Suprapubic skin (tissue), 4 donors: ENCODE data around the gene RGPD3. TPM values are rescaled to one million over a fixed set of nuclear protein-coding genes. Genes with fewer than 3 reads are reported as not detected.
"Not testable (repeated sequence)": the region's sequence is repeated elsewhere in the genome, so short reads cannot be mapped to it uniquely, and the experiment has no call there.

Source experiments
- DNase-seq, 2 donors: peaks; one replicate each; pipeline ENCODE4 v3.0.0-alpha.2; 2019; ENCODE audit warnings: low spot score in 2 of 2
- H3K27ac ChIP-seq: fragments of 200-600 bp; sonication (generic); one replicate; pipeline ENCODE4 v1.5.1; 2019
- H3K27me3 ChIP-seq: fragments of 200-600 bp; sonication (generic); one replicate; pipeline ENCODE4 v1.5.1; 2019
- H3K36me3 ChIP-seq: fragments of 200-600 bp; sonication (generic); one replicate; pipeline ENCODE4 v1.5.1; 2019
- H3K4me1 ChIP-seq: fragments of 200-600 bp; sonication (generic); one replicate; pipeline ENCODE4 v1.5.1; 2019
- H3K4me3 ChIP-seq: fragments of 200-600 bp; sonication (generic); one replicate; pipeline ENCODE4 v1.5.1; 2019; ENCODE audit warnings: mild to moderate bottlenecking
- H3K9me3 ChIP-seq: fragments of 200-600 bp; sonication (generic); one replicate; pipeline ENCODE4 v1.5.1; 2019
- EP300 ChIP-seq: sonication (generic); formaldehyde crosslinking; IDR thresholded peaks from one replicate; pipeline ENCODE4 v1.6.1; 2017; ENCODE audit warnings: antibody characterized with exemption
- POLR2A ChIP-seq, 2 donors: fragments of 450-650 bp; IDR thresholded peaks; one replicate each; pipeline ENCODE4 v1.6.1; 2017; ENCODE audit warnings: antibody characterized with exemption in 2 of 2, mild to moderate bottlenecking in 2 of 2, moderate library complexity in 2 of 2
- POLR2AphosphoS5 ChIP-seq, 3 donors: sonication (generic); formaldehyde crosslinking; IDR thresholded peaks; one replicate each; pipeline ENCODE4 v1.6.1; 2017; ENCODE audit warnings: antibody characterized with exemption in 3 of 3
- WGBS: methylation state at CpG from one replicate; pipeline ENCODE4 v1.1.5; 2018; 5-methylcytosine and 5-hydroxymethylcytosine counted together
- total RNA-seq, 4 donors: library from RNA; depleted of rRNA; stranded (reverse); fragments of >200 nt; gene quantifications; one replicate each; pipeline ENCODE4 v1.1.0, GENCODE V29; 2016
- TF ChIP-seq, protein P1 (sequence below), 2 donors: fragments of 200-600 bp in 1 of 2; fragments of 450-650 bp in 1 of 2; sonication (generic) in 1 of 2; IDR thresholded peaks; one replicate each; pipeline ENCODE4 v1.5.1; 2016 to 2019; ENCODE audit warnings: antibody characterized with exemption in 2 of 2, mild to moderate bottlenecking in 1 of 2, moderate library complexity in 1 of 2

The RGPD3 gene
- 1 to 10 TPM in 2 of 4 donors, under 1 TPM in 2; 0.30 to 2.1 (median 0.74) TPM for total RNA-seq

- H3K9me3 ChIP-seq, H3K27me3 ChIP-seq, H3K4me1 ChIP-seq, DNase-seq, H3K36me3 ChIP-seq, H3K4me3 ChIP-seq, H3K27ac ChIP-seq: not testable (repeated sequence)
- 85% methylated on average over 31 of the region's 45 CpGs for WGBS
These were observed at the start of gene RGPD3 for GRCh38 chr2:106468107-106468506. TSS of gene RGPD3 (minus strand) at chr2:106468413. CDS start at chr2:106468288, 125 bp downstream.

GRCh38 chr2:106517329-106517728, 49.1 kb upstream of the RGPD3 start:
- no peak overlapping the region for H3K4me3 ChIP-seq
- H3K9me3 ChIP-seq, result no peaks in the 10 kb centered on the region
- TF ChIP-seq POLR2AphosphoS5 (IDR thresholded peaks at IDR 0.05) (no peak), EP300 (no peak), POLR2A (IDR thresholded peaks at IDR 0.05) (no peak)
- TF ChIP-seq, protein P1, sequence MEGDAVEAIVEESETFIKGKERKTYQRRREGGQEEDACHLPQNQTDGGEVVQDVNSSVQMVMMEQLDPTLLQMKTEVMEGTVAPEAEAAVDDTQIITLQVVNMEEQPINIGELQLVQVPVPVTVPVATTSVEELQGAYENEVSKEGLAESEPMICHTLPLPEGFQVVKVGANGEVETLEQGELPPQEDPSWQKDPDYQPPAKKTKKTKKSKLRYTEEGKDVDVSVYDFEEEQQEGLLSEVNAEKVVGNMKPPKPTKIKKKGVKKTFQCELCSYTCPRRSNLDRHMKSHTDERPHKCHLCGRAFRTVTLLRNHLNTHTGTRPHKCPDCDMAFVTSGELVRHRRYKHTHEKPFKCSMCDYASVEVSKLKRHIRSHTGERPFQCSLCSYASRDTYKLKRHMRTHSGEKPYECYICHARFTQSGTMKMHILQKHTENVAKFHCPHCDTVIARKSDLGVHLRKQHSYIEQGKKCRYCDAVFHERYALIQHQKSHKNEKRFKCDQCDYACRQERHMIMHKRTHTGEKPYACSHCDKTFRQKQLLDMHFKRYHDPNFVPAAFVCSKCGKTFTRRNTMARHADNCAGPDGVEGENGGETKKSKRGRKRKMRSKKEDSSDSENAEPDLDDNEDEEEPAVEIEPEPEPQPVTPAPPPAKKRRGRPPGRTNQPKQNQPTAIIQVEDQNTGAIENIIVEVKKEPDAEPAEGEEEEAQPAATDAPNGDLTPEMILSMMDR (IDR thresholded peaks at IDR 0.05), result no peak
- H3K4me1 ChIP-seq, result peaks cover under 1% of the 10 kb centered on the region
- 93% methylated on average over 11 of the region's 11 CpGs for WGBS
- H3K27me3 ChIP-seq, result no peaks in the 10 kb centered on the region
- DNase-seq, result no peak
- no peak overlapping the region for H3K27ac ChIP-seq
- no peaks in the 10 kb centered on the region for H3K36me3 ChIP-seq

GRCh38 chr2:106516864-106517263, 48.7 kb upstream of the RGPD3 start:
- TF ChIP-seq, protein P1 (IDR thresholded peaks at IDR 0.05), result no peak
- TF ChIP-seq POLR2A (IDR thresholded peaks at IDR 0.05) (no peak), POLR2AphosphoS5 (IDR thresholded peaks at IDR 0.05) (no peak), EP300 (no peak)
- H3K36me3 ChIP-seq, result no peaks in the 10 kb centered on the region
- H3K27ac ChIP-seq, result no peak overlapping the region
- no peaks in the 10 kb centered on the region for H3K9me3 ChIP-seq
- WGBS, result 97% methylated on average over 1 of the region's 1 CpG
- H3K27me3 ChIP-seq, result no peaks in the 10 kb centered on the region
- no peak for DNase-seq
- H3K4me3 ChIP-seq, result no peak overlapping the region
- H3K4me1 ChIP-seq, result peaks cover 5% of the 10 kb centered on the region

DNA sequence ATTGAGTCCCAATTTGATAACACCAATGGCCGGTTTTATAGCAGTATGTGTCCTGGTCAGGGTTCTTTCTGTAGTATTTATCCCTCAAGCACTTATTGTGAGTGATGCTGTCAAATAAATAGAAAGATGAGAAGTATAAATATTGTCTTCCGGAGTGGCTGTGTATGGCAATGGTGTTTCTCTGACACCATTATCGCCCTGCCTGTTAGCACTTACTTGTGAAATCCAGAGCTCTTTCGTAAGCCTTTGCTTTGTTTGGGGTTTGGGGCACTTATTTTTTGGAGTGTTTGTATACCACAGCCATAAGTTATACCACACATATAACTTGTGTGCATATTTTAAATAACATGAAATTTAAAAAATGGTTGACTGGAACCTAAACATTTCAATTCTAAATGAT, 48.2 kb upstream of the RGPD3 start:
- DNase-seq, result no peak
- WGBS, result 70% methylated on average over 4 of the region's 4 CpGs
- no peak overlapping the region for H3K27ac ChIP-seq
- H3K4me1 ChIP-seq, result peaks cover 7% of the 10 kb centered on the region
- H3K27me3 ChIP-seq, result no peaks in the 10 kb centered on the region
- no peak overlapping the region for H3K4me3 ChIP-seq
- no peaks in the 10 kb centered on the region for H3K9me3 ChIP-seq
- TF ChIP-seq POLR2AphosphoS5 (IDR thresholded peaks at IDR 0.05) (no peak), POLR2A (IDR thresholded peaks at IDR 0.05) (no peak), EP300 (no peak)
- TF ChIP-seq, protein P1 (IDR thresholded peaks at IDR 0.05), result no peak
- H3K36me3 ChIP-seq, result no peaks in the 10 kb centered on the region

GRCh38 chr2:106514827-106515226, 46.6 kb upstream of the RGPD3 start:
- not testable (repeated sequence) for H3K4me3 ChIP-seq, H3K27me3 ChIP-seq, DNase-seq, H3K27ac ChIP-seq, H3K36me3 ChIP-seq, H3K9me3 ChIP-seq
- peaks cover 15% of the 10 kb centered on the region for H3K4me1 ChIP-seq
- WGBS, result 40% methylated on average over 3 of the region's 3 CpGs

GRCh38 chr2:106513391-106513790, 45.2 kb upstream of the RGPD3 start:
- not testable (repeated sequence) for DNase-seq, H3K36me3 ChIP-seq, H3K27ac ChIP-seq, H3K9me3 ChIP-seq, H3K27me3 ChIP-seq, H3K4me3 ChIP-seq
- WGBS, result 80% methylated on average over 2 of the region's 5 CpGs
- H3K4me1 ChIP-seq, result peaks cover 15% of the 10 kb centered on the region

DNA sequence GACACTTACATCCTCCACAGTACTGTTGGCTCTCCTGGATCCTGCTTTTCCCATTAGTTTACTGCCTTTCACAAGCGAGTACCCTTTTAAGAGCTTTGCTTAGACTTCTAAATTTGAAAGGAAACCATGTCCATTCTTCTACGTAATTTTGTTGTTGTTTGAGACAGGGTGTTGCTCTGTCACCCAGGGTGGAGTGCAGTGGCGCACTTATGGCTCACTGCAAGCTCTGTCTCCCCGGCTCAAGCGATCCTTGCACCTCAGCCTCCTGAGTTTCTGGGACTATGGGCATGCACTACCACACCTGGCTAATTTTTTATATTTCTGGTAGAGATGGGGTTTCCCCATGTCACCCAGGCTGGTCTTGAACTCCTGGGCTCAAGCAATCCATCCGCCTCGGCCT, 43.7 kb upstream of the RGPD3 start:
- Histone ChIP-seq H3K4me1 (peaks cover 15% of the 10 kb centered on the region), H3K27ac (peak overlapping the region; percentile 83)
- not testable (repeated sequence) for H3K9me3 ChIP-seq, H3K27me3 ChIP-seq, H3K36me3 ChIP-seq, H3K4me3 ChIP-seq, DNase-seq
- 57% methylated on average over 7 of the region's 7 CpGs for WGBS
